Keratinocyte (primary cell): Measurements from ENCODE around the gene SDK2.

Experiments used
- EZH2 ChIP-seq: IDR thresholded peaks from one replicate; pipeline ENCODE4 v1.6.1; 2012; ENCODE audit warnings: inconsistent platforms, mild to moderate bottlenecking, low read length, moderate library complexity
- TF ChIP-seq, protein P1 (sequence below), 3 experiments: IDR thresholded peaks in 1 of 3; conservative IDR thresholded peaks in 1 of 3; optimal IDR thresholded peaks in 1 of 3; 2 replicates in 2 of 3; 3 replicates in 1 of 3; pipeline versions ENCODE3 to v1.5.1; 2011; ENCODE audit warnings: low read length in 3 of 3, mild to moderate bottlenecking in 3 of 3, moderate library complexity in 2 of 3, control low read depth in 1 of 3, inconsistent platforms in 1 of 3; ENCODE audit not compliant: insufficient read depth in 2 of 3; ENCODE audit errors: extremely low read depth in 1 of 3

- TF ChIP-seq EZH2: no peak
- TF ChIP-seq, protein P1, sequence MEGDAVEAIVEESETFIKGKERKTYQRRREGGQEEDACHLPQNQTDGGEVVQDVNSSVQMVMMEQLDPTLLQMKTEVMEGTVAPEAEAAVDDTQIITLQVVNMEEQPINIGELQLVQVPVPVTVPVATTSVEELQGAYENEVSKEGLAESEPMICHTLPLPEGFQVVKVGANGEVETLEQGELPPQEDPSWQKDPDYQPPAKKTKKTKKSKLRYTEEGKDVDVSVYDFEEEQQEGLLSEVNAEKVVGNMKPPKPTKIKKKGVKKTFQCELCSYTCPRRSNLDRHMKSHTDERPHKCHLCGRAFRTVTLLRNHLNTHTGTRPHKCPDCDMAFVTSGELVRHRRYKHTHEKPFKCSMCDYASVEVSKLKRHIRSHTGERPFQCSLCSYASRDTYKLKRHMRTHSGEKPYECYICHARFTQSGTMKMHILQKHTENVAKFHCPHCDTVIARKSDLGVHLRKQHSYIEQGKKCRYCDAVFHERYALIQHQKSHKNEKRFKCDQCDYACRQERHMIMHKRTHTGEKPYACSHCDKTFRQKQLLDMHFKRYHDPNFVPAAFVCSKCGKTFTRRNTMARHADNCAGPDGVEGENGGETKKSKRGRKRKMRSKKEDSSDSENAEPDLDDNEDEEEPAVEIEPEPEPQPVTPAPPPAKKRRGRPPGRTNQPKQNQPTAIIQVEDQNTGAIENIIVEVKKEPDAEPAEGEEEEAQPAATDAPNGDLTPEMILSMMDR (optimal IDR thresholded peaks at IDR 0.05 in 1 of 3, IDR thresholded peaks at IDR 0.05 in 1 of 3, conservative IDR thresholded peaks at IDR 0.05 in 1 of 3; ENCODE audit: extremely low read depth in 1 of 3, insufficient read depth in 2 of 3, low read length in 3 of 3): no peak
Observed at GRCh38 chr17:73412914-73413313, 231.3 kb downstream of the SDK2 start.
